CD4-positive, alpha-beta T cell treated with Interleukin-6 at 100 ng/mL for 8 hours (primary cell): ENCODE data around the gene NDUFB8.
"Not testable (repeated sequence)": the region's sequence is repeated elsewhere in the genome, so short reads cannot be mapped to it uniquely, and the experiment has no call there.

Experiments used
- DNase-seq: peaks from one replicate; pipeline ENCODE4 v3.0.0-alpha.2; 2020; ENCODE audit warnings: mixed read lengths, low spot score

Gene NDUFB8

GRCh38 chr10:100529475-100530298 lies at the start of gene NDUFB8:
NDUFB8 (minus strand) TSS chr10:100529871; CDS start chr10:100529851, 20 bp downstream.
- peak; percentile 86 for DNase-seq

- DNase-seq, result no peak
These were observed 46.6 kb upstream of the NDUFB8 start for GRCh38 chr10:100576282-100576635.

- no peak for DNase-seq
These were observed 46.1 kb upstream of the NDUFB8 start for GRCh38 chr10:100575585-100576281.

- not testable (repeated sequence) for DNase-seq
These were observed 45.5 kb upstream of the NDUFB8 start for GRCh38 chr10:100575146-100575545.

- DNase-seq, result no peak
These were observed 41.6 kb upstream of the NDUFB8 start for GRCh38 chr10:100571084-100571856.

GRCh38 chr10:100570506-100570905 lies 40.8 kb upstream of the NDUFB8 start:
- DNase-seq, result no peak

GRCh38 chr10:100569687-100570481 lies 40.2 kb upstream of the NDUFB8 start:
- DNase-seq, result no peak

- no peak for DNase-seq
These were observed 39.2 kb upstream of the NDUFB8 start for GRCh38 chr10:100568912-100569311.

GRCh38 chr10:100567826-100568225 lies 38.2 kb upstream of the NDUFB8 start:
- no peak for DNase-seq

- DNase-seq, result no peak
These were observed 37.6 kb upstream of the NDUFB8 start for GRCh38 chr10:100567249-100567648.

- no peak for DNase-seq
These were observed 36.9 kb upstream of the NDUFB8 start for GRCh38 chr10:100566561-100566960.

- no peak for DNase-seq
These were observed 35.7 kb upstream of the NDUFB8 start for GRCh38 chr10:100565206-100565985.

GRCh38 chr10:100562008-100562672 lies 32.5 kb upstream of the NDUFB8 start:
- peak; percentile 64 for DNase-seq

- no peak for DNase-seq
These were observed 31.3 kb upstream of the NDUFB8 start for GRCh38 chr10:100561005-100561404.

GRCh38 chr10:100560248-100560647 lies 30.6 kb upstream of the NDUFB8 start:
- DNase-seq, result no peak

- DNase-seq, result no peak
These were observed 25.2 kb upstream of the NDUFB8 start for GRCh38 chr10:100554902-100555301.

GRCh38 chr10:100553929-100554328 lies 24.3 kb upstream of the NDUFB8 start:
- DNase-seq, result no peak

GRCh38 chr10:100551738-100552137 lies 22.1 kb upstream of the NDUFB8 start:
- no peak for DNase-seq

GRCh38 chr10:100551196-100551595 lies 21.5 kb upstream of the NDUFB8 start:
- DNase-seq, result no peak

GRCh38 chr10:100544950-100545349 lies 15.3 kb upstream of the NDUFB8 start:
- DNase-seq, result no peak
